ENCODE measurements around the gene KLHL7.

DNA sequence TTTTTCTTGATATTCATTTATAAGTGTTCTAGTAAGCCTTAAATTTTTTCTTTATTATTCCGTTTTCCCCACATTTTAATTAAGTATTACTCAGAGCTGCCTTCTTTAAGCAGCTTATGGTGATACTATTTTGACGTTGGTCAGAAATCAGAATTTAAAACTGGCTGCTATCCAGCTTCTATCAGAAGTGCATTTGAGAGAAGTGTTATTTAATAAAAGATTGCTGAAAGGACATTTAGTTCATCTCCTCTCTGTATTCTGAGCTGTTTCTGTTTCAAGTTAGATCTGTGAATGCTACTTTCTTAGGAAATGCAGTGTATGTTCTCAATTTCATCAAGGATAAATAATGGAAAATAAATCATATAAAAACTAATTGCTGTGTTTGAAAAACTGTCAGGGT lies 17.4 kb downstream of the KLHL7 start:
- no peak for TF ChIP-seq GATA3 (IDR thresholded peaks at IDR 0.05; ENCODE audit: low read depth, low read length)
- no peak for TF ChIP-seq GATA2 (IDR thresholded peaks at IDR 0.05; ENCODE audit: low read depth, low read length)

All from SH-SY5Y (cell line).